ENCODE measurements around the gene RHOT1. TPM values are rescaled to one million over a fixed set of nuclear protein-coding genes. Genes with fewer than 3 reads are reported as not detected.
"Not testable (repeated sequence)": the region's sequence is repeated elsewhere in the genome, so short reads cannot be mapped to it uniquely, and the experiment has no call there.

The RHOT1 gene
- total and polyA plus RNA-seq, 7 experiments from 2014 or later, result 24.3 to 31.7 (median 29.3) TPM

DNA sequence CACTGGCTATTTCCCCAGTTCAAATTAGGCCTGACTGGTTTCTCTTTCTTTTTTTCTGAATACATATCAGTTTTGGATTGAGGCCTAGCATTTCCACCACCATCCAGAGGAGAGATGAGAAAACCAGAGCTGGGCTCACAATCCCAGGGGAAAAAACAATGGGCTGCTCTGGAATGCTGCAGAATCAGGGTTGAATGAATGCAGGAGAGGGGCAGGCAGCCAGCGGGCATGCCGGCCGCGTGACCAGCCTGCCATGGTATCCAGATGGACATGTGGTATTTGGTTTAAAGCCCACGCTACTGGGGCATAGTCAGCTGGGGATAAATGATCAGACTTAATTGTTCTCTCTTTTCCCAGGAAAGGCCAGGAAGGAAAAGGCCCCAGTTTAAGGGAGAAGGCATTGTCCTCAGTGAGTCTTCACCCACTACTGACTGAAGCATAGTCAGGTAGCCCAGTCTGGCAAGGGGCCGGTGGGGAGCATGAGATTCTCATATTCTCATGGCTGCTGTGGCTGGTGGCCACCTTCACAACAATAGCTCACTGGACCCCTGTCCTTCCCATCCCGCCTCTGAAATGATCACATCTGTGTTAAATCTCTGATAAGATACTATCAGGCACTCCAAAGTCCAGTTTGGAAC lies 38.7 kb upstream of the RHOT1 start:
- no peaks in the 10 kb centered on the region for H3K36me3 ChIP-seq (ENCODE audit: control insufficient read depth in 2 of 3, insufficient read depth in 3 of 3, low read length in 3 of 3)
- H3K9me3 Mint-ChIP-seq, result peaks cover 0 to 4% (median 0%) of the 10 kb centered on the region in 11 donors
- H3K4me3 ChIP-seq (ENCODE audit: low read length), result no peak overlapping the region
- peaks cover 0 to 6% (median 0%) of the 10 kb centered on the region in 5 donors for H3K27me3 Mint-ChIP-seq
- DNase-seq (no peak), ATAC-seq (no peak)
- H3K4me3 Mint-ChIP-seq, result peak overlapping the region; percentile 57 to 77 (median 70)
- CTCF ChIA-PET, result interaction anchor here (0.7 to 1.6 kb wide), 3 partner anchors 32 to 261 kb away, joined by 3 to 5 read pairs (median 4); no protein-coding TSS in a partner anchor
- H3K4me1 ChIP-seq (ENCODE audit: control insufficient read depth in 2 of 2, insufficient read depth in 2 of 2, low read length in 2 of 2), result peaks cover 0 to 39% of the 10 kb centered on the region in 2 donors
- peaks cover 0 to 5% (median 0%) of the 10 kb centered on the region in 5 donors for H3K36me3 Mint-ChIP-seq
- intact Hi-C loops (cut with micrococcal nuclease), result no loop called here
- peaks cover 24 to 56% (median 52%) of the 10 kb centered on the region in 7 donors for H3K4me1 Mint-ChIP-seq
- peak overlapping the region; percentile 91 to 100 (median 97) for H3K27ac Mint-ChIP-seq
- H3K9me3 ChIP-seq (ENCODE audit: control insufficient read depth in 2 of 3, low read length in 3 of 3), result no peaks in the 10 kb centered on the region
- POLR2A ChIA-PET, result interaction anchor here (0.7 to 2.1 kb wide), 6 partner anchors 21 to 96 kb away, joined by 3 to 7 read pairs (median 4); partner anchors contain the start of gene LRRC37B
- H3K27me3 ChIP-seq (ENCODE audit: control insufficient read depth in 2 of 2, insufficient read depth in 2 of 2, low read length in 2 of 2), result no peaks in the 10 kb centered on the region
- peak overlapping the region; percentile 67 for H3K27ac ChIP-seq (ENCODE audit: low read depth, low read length)

- H3K4me1 ChIP-seq (ENCODE audit: control insufficient read depth in 2 of 2, insufficient read depth in 2 of 2, low read length in 2 of 2), result peaks cover 0 to 39% of the 10 kb centered on the region in 2 donors
- Mint-ChIP-seq H3K4me3 (peak overlapping the region; percentile 57 to 77 (median 70)), H3K36me3 (peaks cover 0 to 5% (median 0%) of the 10 kb centered on the region in 5 donors)
These were observed 38.1 kb upstream of the RHOT1 start for GRCh38 chr17:32104158-32104557.

GRCh38 chr17:32106471-32106981 lies 35.8 kb upstream of the RHOT1 start:
- POLR2A ChIA-PET, result interaction anchor here (0.7 to 1.4 kb wide), 3 partner anchors 21 to 33 kb away, joined by 3 to 7 read pairs (median 4); no protein-coding TSS in a partner anchor
- Mint-ChIP-seq H3K27ac (peak overlapping the region; percentile 61 to 96 (median 91)), H3K4me1 (peaks cover 26 to 59% (median 56%) of the 10 kb centered on the region in 7 donors), H3K4me3 (peak overlapping the region; percentile 42 to 77 (median 63))
- H3K27me3 ChIP-seq (ENCODE audit: control insufficient read depth in 2 of 2, insufficient read depth in 2 of 2, low read length in 2 of 2); intact Hi-C loops (cut with micrococcal nuclease); H3K27me3 Mint-ChIP-seq; H3K9me3 ChIP-seq (ENCODE audit: control insufficient read depth in 2 of 3, low read length in 3 of 3); H3K9me3 Mint-ChIP-seq; DNase-seq; H3K4me3 ChIP-seq (ENCODE audit: low read length); H3K36me3 ChIP-seq (ENCODE audit: control insufficient read depth in 2 of 3, insufficient read depth in 3 of 3, low read length in 3 of 3); H3K36me3 Mint-ChIP-seq: not testable (repeated sequence)
- Histone ChIP-seq H3K27ac (ENCODE audit: low read depth, low read length) (peak overlapping the region; percentile 22), H3K4me1 (ENCODE audit: control insufficient read depth in 2 of 2, insufficient read depth in 2 of 2, low read length in 2 of 2) (peaks cover 0 to 39% of the 10 kb centered on the region in 2 donors)
- CTCF ChIA-PET, result interaction anchor here (1.2 kb wide), 1 partner anchor 20 kb away, joined by 7 read pairs; no protein-coding TSS in a partner anchor
- ATAC-seq, result peak; percentile 26

More at GRCh38 chr17:32104158-32104557, 38.1 kb upstream of the RHOT1 start:
- ChIA-PET POLR2A (interaction anchor here (0.7 to 2.1 kb wide), 7 partner anchors 9 to 97 kb away, joined by 3 to 7 read pairs (median 4); partner anchors contain the start of gene LRRC37B), CTCF (interaction anchor here (0.7 to 1.6 kb wide), 3 partner anchors 32 to 262 kb away, joined by 3 to 5 read pairs (median 4); no protein-coding TSS in a partner anchor)
- H3K27ac Mint-ChIP-seq, result peak overlapping the region; percentile 91 to 100 (median 97)
- Histone ChIP-seq H3K9me3 (ENCODE audit: control insufficient read depth in 2 of 3, low read length in 3 of 3) (no peaks in the 10 kb centered on the region), H3K27me3 (ENCODE audit: control insufficient read depth in 2 of 2, insufficient read depth in 2 of 2, low read length in 2 of 2) (no peaks in the 10 kb centered on the region), H3K36me3 (ENCODE audit: control insufficient read depth in 2 of 3, insufficient read depth in 3 of 3, low read length in 3 of 3) (no peaks in the 10 kb centered on the region), H3K27ac (ENCODE audit: low read depth, low read length) (peak overlapping the region; percentile 67), H3K4me3 (ENCODE audit: low read length) (no peak overlapping the region)
- DNase-seq (peak in 4 of 9 donors; percentile 20 to 48 (median 36)), ATAC-seq (peak; percentile 38)
- H3K27me3 Mint-ChIP-seq, result peaks cover 0 to 2% (median 0%) of the 10 kb centered on the region in 5 donors
- intact Hi-C loops (cut with micrococcal nuclease), result no loop called here
- peaks cover 24 to 59% (median 55%) of the 10 kb centered on the region in 7 donors for H3K4me1 Mint-ChIP-seq
- H3K9me3 Mint-ChIP-seq, result peaks cover 0 to 4% (median 0%) of the 10 kb centered on the region in 11 donors

GRCh38 chr17:32107194-32107593 lies 35.1 kb upstream of the RHOT1 start:
- not testable (repeated sequence) for H3K36me3 Mint-ChIP-seq; H3K36me3 ChIP-seq (ENCODE audit: control insufficient read depth in 2 of 3, insufficient read depth in 3 of 3, low read length in 3 of 3); ATAC-seq; H3K27me3 Mint-ChIP-seq; H3K9me3 ChIP-seq (ENCODE audit: control insufficient read depth in 2 of 3, low read length in 3 of 3); H3K9me3 Mint-ChIP-seq; H3K27me3 ChIP-seq (ENCODE audit: control insufficient read depth in 2 of 2, insufficient read depth in 2 of 2, low read length in 2 of 2); H3K4me3 ChIP-seq (ENCODE audit: low read length)
- Histone ChIP-seq H3K27ac (ENCODE audit: low read depth, low read length) (peak overlapping the region; percentile 51), H3K4me1 (ENCODE audit: control insufficient read depth in 2 of 2, insufficient read depth in 2 of 2, low read length in 2 of 2) (peaks cover 0 to 39% of the 10 kb centered on the region in 2 donors)
- peak in 2 of 9 donors; percentile 14 to 20 for DNase-seq
- ChIA-PET CTCF (interaction anchor here (1.2 kb wide), 1 partner anchor 19 kb away, joined by 7 read pairs; no protein-coding TSS in a partner anchor), POLR2A (interaction anchor here (0.7 to 1.4 kb wide), 3 partner anchors 19 to 31 kb away, joined by 3 to 7 read pairs (median 4); no protein-coding TSS in a partner anchor)
- intact Hi-C loops (cut with micrococcal nuclease), result loop anchor here in 1 of 2 donors (1.0 kb wide), 1 partner anchor 20 kb away; no protein-coding TSS in a partner anchor
- Mint-ChIP-seq H3K27ac (peak overlapping the region; percentile 62 to 96 (median 91)), H3K4me1 (peaks cover 26 to 59% (median 51%) of the 10 kb centered on the region in 7 donors), H3K4me3 (peak overlapping the region; percentile 22 to 77 (median 65))

- Mint-ChIP-seq H3K27me3 (no peaks in the 10 kb centered on the region), H3K4me3 (no peak overlapping the region)
- POLR2A ChIA-PET, result no interaction called here
These were observed 31.7 kb upstream of the RHOT1 start for GRCh38 chr17:32110596-32110995.

GRCh38 chr17:32111141-32111771 lies 31.0 kb upstream of the RHOT1 start:
- Histone ChIP-seq H3K4me1 (ENCODE audit: control insufficient read depth in 2 of 2, insufficient read depth in 2 of 2, low read length in 2 of 2) (peaks cover 0 to 18% of the 10 kb centered on the region in 2 donors), H3K36me3 (ENCODE audit: control insufficient read depth in 2 of 3, insufficient read depth in 3 of 3, low read length in 3 of 3) (no peaks in the 10 kb centered on the region), H3K27me3 (ENCODE audit: control insufficient read depth in 2 of 2, insufficient read depth in 2 of 2, low read length in 2 of 2) (no peaks in the 10 kb centered on the region), H3K4me3 (ENCODE audit: low read length) (no peak overlapping the region), H3K27ac (ENCODE audit: low read depth, low read length) (no peak overlapping the region), H3K9me3 (ENCODE audit: control insufficient read depth in 2 of 3, low read length in 3 of 3) (no peaks in the 10 kb centered on the region)
- H3K27ac Mint-ChIP-seq, result peak overlapping the region in 2 of 9 donors; percentile 41 to 67
- no peaks in the 10 kb centered on the region for H3K9me3 Mint-ChIP-seq
- H3K27me3 Mint-ChIP-seq, result no peaks in the 10 kb centered on the region
- no peaks in the 10 kb centered on the region for H3K36me3 Mint-ChIP-seq
- peaks cover 12 to 39% (median 25%) of the 10 kb centered on the region in 7 donors for H3K4me1 Mint-ChIP-seq
- ChIA-PET POLR2A (no interaction called here), CTCF (interaction anchor here (0.9 kb wide), 1 partner anchor 25 kb away, joined by 3 read pairs; no protein-coding TSS in a partner anchor)
- intact Hi-C loops (cut with micrococcal nuclease), result no loop called here
- peak overlapping the region in 3 of 10 donors; percentile 24 to 51 (median 41) for H3K4me3 Mint-ChIP-seq
- DNase-seq (peak in 7 of 9 donors; percentile 34 to 60 (median 37)), ATAC-seq (peak; percentile 79)

More at GRCh38 chr17:32110596-32110995, 31.7 kb upstream of the RHOT1 start:
- peaks cover 14 to 44% (median 28%) of the 10 kb centered on the region in 7 donors for H3K4me1 Mint-ChIP-seq
- DNase-seq, result no peak
- intact Hi-C loops (cut with micrococcal nuclease), result no loop called here
- no peaks in the 10 kb centered on the region for H3K36me3 Mint-ChIP-seq
- no peaks in the 10 kb centered on the region for H3K36me3 ChIP-seq (ENCODE audit: control insufficient read depth in 2 of 3, insufficient read depth in 3 of 3, low read length in 3 of 3)
- peak overlapping the region in 1 of 9 donors; percentile 41 for H3K27ac Mint-ChIP-seq
- no peaks in the 10 kb centered on the region for H3K9me3 Mint-ChIP-seq
- H3K4me3 ChIP-seq (ENCODE audit: low read length), result no peak overlapping the region
- CTCF ChIA-PET, result interaction anchor here (0.9 kb wide), 1 partner anchor 25 kb away, joined by 3 read pairs; no protein-coding TSS in a partner anchor
- H3K27ac ChIP-seq (ENCODE audit: low read depth, low read length), result no peak overlapping the region
- H3K4me1 ChIP-seq (ENCODE audit: control insufficient read depth in 2 of 2, insufficient read depth in 2 of 2, low read length in 2 of 2), result peaks cover 0 to 20% of the 10 kb centered on the region in 2 donors
- no peak for ATAC-seq
- H3K9me3 ChIP-seq (ENCODE audit: control insufficient read depth in 2 of 3, low read length in 3 of 3), result no peaks in the 10 kb centered on the region
- H3K27me3 ChIP-seq (ENCODE audit: control insufficient read depth in 2 of 2, insufficient read depth in 2 of 2, low read length in 2 of 2), result no peaks in the 10 kb centered on the region

Data from naive thymus-derived CD4-positive, alpha-beta T cell (primary cell).